Measurements from ENCODE around the gene ZBTB22.
"Not testable (repeated sequence)": the region's sequence is repeated elsewhere in the genome, so short reads cannot be mapped to it uniquely, and the experiment has no call there.

Gene ZBTB22, protein sequence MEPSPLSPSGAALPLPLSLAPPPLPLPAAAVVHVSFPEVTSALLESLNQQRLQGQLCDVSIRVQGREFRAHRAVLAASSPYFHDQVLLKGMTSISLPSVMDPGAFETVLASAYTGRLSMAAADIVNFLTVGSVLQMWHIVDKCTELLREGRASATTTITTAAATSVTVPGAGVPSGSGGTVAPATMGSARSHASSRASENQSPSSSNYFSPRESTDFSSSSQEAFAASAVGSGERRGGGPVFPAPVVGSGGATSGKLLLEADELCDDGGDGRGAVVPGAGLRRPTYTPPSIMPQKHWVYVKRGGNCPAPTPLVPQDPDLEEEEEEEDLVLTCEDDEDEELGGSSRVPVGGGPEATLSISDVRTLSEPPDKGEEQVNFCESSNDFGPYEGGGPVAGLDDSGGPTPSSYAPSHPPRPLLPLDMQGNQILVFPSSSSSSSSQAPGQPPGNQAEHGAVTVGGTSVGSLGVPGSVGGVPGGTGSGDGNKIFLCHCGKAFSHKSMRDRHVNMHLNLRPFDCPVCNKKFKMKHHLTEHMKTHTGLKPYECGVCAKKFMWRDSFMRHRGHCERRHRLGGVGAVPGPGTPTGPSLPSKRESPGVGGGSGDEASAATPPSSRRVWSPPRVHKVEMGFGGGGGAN

GRCh38 chr6:33317669-33318425 is at the start of gene ZBTB22:
Gene ZBTB22, minus strand, starts transcription at chr6:33317744. Its CDS starts 828 bp downstream, at chr6:33316916.
- peak; percentile 83 to 92 (median 87) for DNase-seq

- DNase-seq, result no peak
Observed at GRCh38 chr6:33367009-33367714, 49.6 kb upstream of the ZBTB22 start.

DNA sequence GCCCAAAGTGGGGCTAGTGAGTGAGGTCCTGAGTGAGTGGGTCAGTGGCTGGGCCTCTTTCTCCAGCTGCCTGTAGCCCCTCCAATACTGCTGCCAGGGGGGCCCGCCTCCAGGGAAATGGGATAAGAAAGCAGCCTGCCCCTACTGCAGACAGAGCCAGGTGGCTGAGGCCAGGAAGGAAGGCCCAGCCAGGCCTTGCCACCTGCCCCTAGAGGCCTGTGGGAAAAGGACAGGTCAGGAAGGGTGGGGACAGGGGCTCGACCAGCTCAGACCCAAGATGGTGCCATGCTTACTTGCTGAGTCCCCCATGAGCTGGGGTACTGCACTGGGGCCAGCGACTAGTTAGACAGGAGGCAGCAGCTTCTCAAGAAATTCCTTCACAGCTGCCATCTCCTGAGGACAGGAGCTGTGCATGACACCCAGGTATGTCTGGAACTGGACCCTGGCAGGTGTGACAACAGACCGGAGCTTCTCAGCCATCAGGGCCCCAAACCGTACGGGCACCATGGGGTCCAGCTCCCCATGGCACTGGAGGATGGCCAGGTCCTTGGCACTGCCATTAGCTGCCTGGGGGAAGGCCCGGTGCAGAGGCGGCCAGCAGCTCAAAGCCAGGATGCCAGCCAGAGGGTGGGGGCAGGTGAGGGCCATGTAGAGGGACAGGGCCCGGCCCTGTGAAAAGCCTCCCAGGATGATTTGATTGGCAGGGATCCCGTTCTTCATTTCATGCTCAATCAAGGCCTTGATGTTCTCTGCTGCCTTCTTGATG is 47.8 kb upstream of the ZBTB22 start:
- not testable (repeated sequence) for DNase-seq

- not testable (repeated sequence) for DNase-seq
Observed at GRCh38 chr6:33364475-33365205, 47.1 kb upstream of the ZBTB22 start.

- DNase-seq, result not testable (repeated sequence)
Observed at GRCh38 chr6:33363486-33363885, 45.9 kb upstream of the ZBTB22 start.

GRCh38 chr6:33359331-33359730 is 41.8 kb upstream of the ZBTB22 start:
- DNase-seq, result no peak

DNA sequence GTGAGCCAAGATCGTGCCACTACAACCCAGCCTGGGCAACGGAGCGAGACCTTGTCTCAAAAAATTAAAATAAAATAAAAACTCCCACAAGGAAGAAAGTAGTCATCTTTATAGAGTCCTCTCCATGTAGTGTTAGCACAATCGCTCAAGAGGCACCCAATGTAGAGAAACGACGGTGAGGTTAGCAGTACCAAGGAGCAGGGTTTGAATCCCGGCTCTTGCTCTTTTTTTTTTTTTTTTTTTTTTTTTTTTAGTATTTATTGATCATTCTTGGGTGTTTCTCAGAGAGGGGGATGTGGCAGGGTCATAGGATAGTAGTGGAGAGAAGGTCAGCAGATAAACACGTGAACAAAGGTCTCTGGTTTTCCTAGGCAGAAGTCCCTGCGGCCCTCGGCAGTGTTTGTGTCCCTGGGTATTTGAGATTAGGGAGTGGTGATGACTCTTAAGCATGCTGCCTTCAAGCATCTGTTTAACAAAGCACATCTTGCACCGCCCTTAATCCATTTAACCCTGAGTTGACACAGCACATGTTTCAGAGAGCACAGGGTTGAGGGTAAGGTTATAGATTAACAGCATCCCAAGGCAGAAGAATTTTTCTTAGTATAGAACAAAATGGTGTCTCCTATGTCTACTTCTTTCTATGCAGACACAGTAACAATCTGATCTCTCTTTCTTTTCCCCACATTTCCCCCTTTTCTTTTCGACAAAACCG is 39.8 kb upstream of the ZBTB22 start:
- DNase-seq, result not testable (repeated sequence)

- no peak for DNase-seq
Observed at GRCh38 chr6:33356295-33356694, 38.8 kb upstream of the ZBTB22 start.

- not testable (repeated sequence) for DNase-seq
Observed at GRCh38 chr6:33355860-33356259, 38.3 kb upstream of the ZBTB22 start.

DNA sequence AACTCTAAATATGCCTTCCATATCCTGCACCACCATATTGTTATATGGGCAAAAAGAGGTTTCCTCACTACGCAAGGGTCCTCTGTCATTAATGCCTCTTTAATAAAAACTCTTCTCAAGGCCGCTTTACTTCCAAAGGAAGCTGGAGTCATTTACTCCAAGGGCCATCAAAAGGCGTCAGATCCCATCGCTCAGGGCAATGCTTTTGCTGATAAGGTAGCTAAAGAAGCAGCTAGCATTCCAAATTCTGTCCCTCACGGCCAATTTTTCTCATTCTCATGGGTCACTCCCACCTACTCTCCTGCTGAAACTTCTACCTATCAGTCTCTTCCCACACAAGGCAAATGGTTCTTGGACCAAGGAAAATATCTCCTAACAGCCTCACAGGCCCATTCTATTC is 30.3 kb upstream of the ZBTB22 start:
- no peak for DNase-seq

DNA sequence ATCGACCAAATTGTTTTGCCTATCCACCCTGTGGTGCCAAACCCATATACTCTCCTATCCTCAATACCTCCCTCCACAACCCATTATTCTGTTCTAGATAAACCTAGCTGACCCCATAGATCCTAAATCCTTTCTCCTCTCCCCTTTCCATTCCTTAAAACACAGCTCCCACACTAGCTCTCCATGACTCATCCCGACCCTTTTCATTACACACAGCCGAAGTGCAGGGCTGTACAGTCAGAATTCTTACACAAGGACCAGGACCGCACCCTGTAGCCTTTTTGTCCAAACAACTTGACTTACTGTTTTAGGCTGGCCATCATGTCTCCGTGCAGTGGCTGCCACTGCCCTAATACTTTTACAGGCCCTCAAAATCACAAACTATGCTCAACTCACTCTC is 29.4 kb upstream of the ZBTB22 start:
- DNase-seq, result not testable (repeated sequence)

GRCh38 chr6:33344701-33345697 is 27.5 kb upstream of the ZBTB22 start:
- peak; percentile 14 to 41 (median 24) for DNase-seq

DNA sequence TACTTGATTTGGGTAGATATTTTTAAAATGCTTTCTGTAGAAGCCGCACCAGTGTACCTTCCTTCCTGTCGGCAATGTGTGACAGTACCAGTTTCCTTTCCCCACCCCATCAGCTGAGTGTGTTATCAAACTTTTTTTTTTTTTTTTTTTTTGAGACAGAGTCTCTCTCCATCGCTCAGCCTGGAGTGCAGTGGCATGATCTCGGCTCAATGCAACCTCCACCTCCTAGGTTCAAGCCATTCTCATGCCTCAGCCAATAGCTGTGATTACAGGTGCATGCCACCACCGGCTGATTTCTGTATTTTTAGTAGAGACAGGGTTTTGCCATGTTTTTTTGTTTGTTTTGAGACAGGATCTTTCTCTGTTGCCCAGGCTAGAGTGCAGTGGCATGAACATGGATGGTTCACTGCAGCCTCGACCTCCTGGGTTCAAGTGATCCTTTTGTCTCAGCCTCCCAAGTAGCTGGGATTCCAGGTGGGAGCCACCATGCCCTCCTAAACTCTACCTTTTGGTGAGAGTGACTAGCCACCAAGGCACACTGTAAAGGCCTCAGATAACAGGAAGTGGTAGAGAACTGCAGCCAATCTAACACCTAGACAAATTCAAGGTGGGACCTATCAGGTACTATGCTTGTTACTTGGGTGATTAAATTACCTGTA is 26.5 kb upstream of the ZBTB22 start:
- peak in 2 of 4 experiments; percentile 24 to 27 for DNase-seq

GRCh38 chr6:33343606-33343952 is 26.0 kb upstream of the ZBTB22 start:
- not testable (repeated sequence) for DNase-seq

- no peak for DNase-seq
Observed at GRCh38 chr6:33339193-33339592, 21.6 kb upstream of the ZBTB22 start.

DNA sequence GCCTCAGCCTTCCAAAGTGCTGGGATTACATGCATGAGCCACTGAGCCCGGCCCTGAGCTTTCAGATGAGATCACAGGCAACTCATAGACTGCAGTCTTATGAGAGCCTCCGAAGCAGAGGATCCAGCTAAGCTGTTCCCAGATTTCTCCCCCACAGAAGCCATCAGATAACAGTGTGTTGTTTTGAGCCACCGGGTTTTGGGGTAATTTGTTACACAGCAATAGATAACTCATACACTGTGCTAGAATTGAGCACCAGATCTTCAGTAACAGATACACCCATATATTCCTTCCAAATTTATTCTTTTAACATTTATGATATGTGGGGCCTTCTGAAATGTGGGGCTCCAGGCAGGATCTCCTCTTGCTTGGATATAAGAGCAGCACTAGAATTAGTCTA is 19.0 kb upstream of the ZBTB22 start:
- DNase-seq, result no peak

- DNase-seq, result no peak
Observed at GRCh38 chr6:33335916-33336315, 18.4 kb upstream of the ZBTB22 start.

- DNase-seq, result no peak
Observed at GRCh38 chr6:33333666-33334065, 16.1 kb upstream of the ZBTB22 start.

GRCh38 chr6:33330736-33331135 is 13.2 kb upstream of the ZBTB22 start:
- no peak for DNase-seq
